OCI-LY1 (cell line): ENCODE results near the gene VENTX.

Source experiments
- H2AFZ ChIP-seq: fragments of 200-600 bp; sonication (generic), shearing (Covaris generic); 2 replicates; pipeline ENCODE4 v1.6.0; 2014; ENCODE audit warnings: antibody characterized with exemption, mild to moderate bottlenecking, low read length
- H3F3A ChIP-seq: fragments of 200-600 bp; sonication (generic), shearing (Covaris generic); 2 replicates; pipeline ENCODE4 v1.6.0; 2014; ENCODE audit warnings: mild to moderate bottlenecking, antibody characterized with exemption, low read length, moderate library complexity; ENCODE audit not compliant: insufficient read depth
- H3K27ac ChIP-seq: fragments of 200-600 bp; sonication (generic); 2 replicates; pipeline ENCODE4 v1.5.1; 2014; ENCODE audit warnings: low read length, mixed run types, mild to moderate bottlenecking, low read depth; ENCODE audit not compliant: poor library complexity, severe bottlenecking
- H3K27me3 ChIP-seq: fragments of 200-600 bp; sonication (generic); 2 replicates; pipeline ENCODE4 v1.6.0; 2014; ENCODE audit warnings: antibody characterized with exemption, mild to moderate bottlenecking, low read length, moderate library complexity; ENCODE audit not compliant: insufficient read depth
- H3K36me3 ChIP-seq: fragments of 200-600 bp; sonication (generic); 2 replicates; pipeline ENCODE4 v1.6.1; 2014; ENCODE audit warnings: mild to moderate bottlenecking, antibody characterized with exemption, low read length, moderate library complexity, mixed read lengths; ENCODE audit not compliant: insufficient read depth
- H3K4me1 ChIP-seq: fragments of 200-600 bp; sonication (generic); 2 replicates; pipeline ENCODE4 v1.5.1; 2014; ENCODE audit warnings: mild to moderate bottlenecking, low read length, moderate library complexity; ENCODE audit not compliant: insufficient read depth, severe bottlenecking
- H3K4me2 ChIP-seq: fragments of 200-600 bp; sonication (generic), shearing (Covaris generic); 2 replicates; pipeline ENCODE4 v1.6.1; 2014; ENCODE audit warnings: low read length
- H3K4me3 ChIP-seq: fragments of 200-600 bp; sonication (generic); 2 replicates; pipeline ENCODE4 v1.5.1; 2014; ENCODE audit warnings: low read length, low read depth, mild to moderate bottlenecking, mixed read lengths; ENCODE audit not compliant: poor library complexity, severe bottlenecking
- H3K79me2 ChIP-seq: fragments of 200-600 bp; shearing (Covaris generic); 2 replicates; pipeline ENCODE4 v1.6.1; 2016; ENCODE audit warnings: mixed run types, low read length, mixed read lengths; ENCODE audit not compliant: insufficient read depth
- H3K9ac ChIP-seq: fragments of 200-600 bp; sonication (generic), shearing (Covaris generic); 2 replicates; pipeline ENCODE4 v1.6.1; 2014; ENCODE audit warnings: mild to moderate bottlenecking, low read length, mixed read lengths
- H3K9me2 ChIP-seq: fragments of 200-600 bp; sonication (generic), shearing (Covaris generic); 2 replicates; pipeline ENCODE4 v1.6.1; 2014; ENCODE audit warnings: low read depth, mild to moderate bottlenecking, low read length, mixed read lengths
- H3K9me3 ChIP-seq: fragments of 200-600 bp; shearing (Covaris generic); 2 replicates; pipeline ENCODE4 v1.6.1; 2014; ENCODE audit warnings: low read length, mixed read lengths
- H4K20me1 ChIP-seq: fragments of 200-600 bp; sonication (generic), shearing (Covaris generic); 2 replicates; pipeline ENCODE4 v1.6.0; 2016; ENCODE audit warnings: mild to moderate bottlenecking, low read length; ENCODE audit not compliant: insufficient read depth
- EZH2 ChIP-seq: fragments of 200-600 bp; sonication (generic), shearing (Covaris generic); IDR thresholded peaks from 2 replicates; pipeline ENCODE4 v1.8.0; 2017; ENCODE audit warnings: borderline replicate concordance, mixed run types, mild to moderate bottlenecking, antibody characterized with exemption, low read length, moderate library complexity, mixed read lengths
- TF ChIP-seq, protein P1 (sequence below): fragments of 200-600 bp; sonication (generic), shearing (Covaris generic); IDR thresholded peaks from 2 replicates; pipeline ENCODE4 v1.5.1; 2017; ENCODE audit warnings: mild to moderate bottlenecking, antibody characterized with exemption, low read length, moderate library complexity, mixed read lengths

Gene VENTX

DNA sequence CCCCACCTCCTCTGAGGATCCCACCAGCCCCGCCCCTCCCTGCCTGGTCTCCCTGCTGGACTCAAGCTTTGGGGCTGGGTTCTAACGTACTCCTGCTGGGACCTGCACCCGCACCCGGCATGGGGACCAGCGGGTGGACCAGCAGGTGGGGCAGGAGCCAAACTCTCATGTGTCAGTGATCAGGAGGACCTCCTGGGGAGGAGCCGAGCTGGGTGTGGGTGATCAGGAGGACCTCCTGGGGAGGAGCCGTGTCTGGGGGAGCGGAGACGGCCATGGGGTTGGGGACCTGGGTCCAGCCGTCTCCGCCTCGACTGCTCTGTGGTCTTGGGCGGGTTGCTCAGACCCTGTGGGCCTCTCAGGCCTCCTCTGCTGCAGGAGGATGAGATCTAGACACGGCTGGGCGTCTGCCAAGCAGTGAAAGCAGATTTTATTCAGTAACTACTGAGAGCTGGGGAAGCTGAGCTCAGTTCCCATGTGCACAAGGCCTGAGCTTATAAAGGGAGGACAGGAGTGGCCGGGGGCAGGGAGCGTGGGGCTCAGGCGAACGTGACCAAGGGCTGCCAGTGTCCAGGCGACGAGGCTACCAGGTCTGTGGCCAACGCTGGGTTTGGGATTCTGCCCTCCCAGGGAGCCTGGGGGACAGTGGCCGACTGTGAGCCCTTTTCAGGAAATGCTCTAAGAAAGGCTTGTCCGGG is 41.3 kb upstream of the VENTX start:
- Histone ChIP-seq H4K20me1 (no peaks in the 10 kb centered on the region), H3K79me2 (no peaks in the 10 kb centered on the region), H3K4me3 (no peak overlapping the region), H3K36me3 (no peaks in the 10 kb centered on the region), H3F3A (no peaks in the 10 kb centered on the region), H3K9ac (no peak overlapping the region), H3K4me2 (no peak overlapping the region), H3K9me3 (no peaks in the 10 kb centered on the region), H2AFZ (no peak overlapping the region), H3K27ac (no peak overlapping the region), H3K27me3 (no peaks in the 10 kb centered on the region), H3K9me2 (no peaks in the 10 kb centered on the region), H3K4me1 (no peaks in the 10 kb centered on the region)
- TF ChIP-seq, protein P1, sequence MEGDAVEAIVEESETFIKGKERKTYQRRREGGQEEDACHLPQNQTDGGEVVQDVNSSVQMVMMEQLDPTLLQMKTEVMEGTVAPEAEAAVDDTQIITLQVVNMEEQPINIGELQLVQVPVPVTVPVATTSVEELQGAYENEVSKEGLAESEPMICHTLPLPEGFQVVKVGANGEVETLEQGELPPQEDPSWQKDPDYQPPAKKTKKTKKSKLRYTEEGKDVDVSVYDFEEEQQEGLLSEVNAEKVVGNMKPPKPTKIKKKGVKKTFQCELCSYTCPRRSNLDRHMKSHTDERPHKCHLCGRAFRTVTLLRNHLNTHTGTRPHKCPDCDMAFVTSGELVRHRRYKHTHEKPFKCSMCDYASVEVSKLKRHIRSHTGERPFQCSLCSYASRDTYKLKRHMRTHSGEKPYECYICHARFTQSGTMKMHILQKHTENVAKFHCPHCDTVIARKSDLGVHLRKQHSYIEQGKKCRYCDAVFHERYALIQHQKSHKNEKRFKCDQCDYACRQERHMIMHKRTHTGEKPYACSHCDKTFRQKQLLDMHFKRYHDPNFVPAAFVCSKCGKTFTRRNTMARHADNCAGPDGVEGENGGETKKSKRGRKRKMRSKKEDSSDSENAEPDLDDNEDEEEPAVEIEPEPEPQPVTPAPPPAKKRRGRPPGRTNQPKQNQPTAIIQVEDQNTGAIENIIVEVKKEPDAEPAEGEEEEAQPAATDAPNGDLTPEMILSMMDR, result no peak
- TF ChIP-seq EZH2, result no peak

DNA sequence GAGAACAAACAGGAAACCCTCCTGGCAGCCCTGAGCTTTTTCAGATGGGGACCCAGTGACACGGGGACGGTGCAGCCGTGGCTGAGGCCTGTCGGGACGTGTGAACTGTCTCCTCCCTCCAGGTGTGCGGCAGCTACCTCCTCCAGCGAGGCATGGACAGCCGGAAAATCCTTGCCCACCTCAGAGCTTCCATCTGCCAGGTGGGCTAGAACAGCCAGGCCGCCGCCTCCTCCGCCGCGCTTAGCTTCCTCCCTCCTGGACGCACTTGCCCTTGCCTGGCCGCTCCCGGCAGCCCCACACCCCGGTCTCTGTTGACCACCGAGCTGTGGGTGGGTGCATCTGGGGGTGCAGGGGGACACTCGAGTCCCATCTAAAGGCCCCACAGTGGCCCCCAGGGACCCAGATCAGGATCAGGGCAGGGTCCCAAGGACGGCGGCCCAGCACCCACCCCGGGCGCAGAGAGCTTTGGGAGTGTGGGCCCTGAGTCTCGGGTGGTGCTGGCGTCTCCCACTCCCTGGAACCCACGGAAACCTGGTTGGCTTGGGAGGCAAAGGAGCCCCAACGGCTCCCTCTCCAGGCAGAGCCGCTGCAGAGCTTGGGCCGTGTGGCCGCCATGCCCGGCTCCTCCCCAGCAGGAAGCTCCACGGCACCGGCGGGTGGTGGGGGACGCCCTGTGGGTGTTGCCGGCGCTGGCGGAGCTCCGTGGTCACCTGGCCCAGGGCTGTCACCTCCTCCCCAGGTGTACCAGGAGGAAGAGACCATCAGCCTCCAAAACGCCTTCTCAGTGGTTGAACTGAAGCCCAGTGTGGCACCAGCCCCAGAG is 40.5 kb upstream of the VENTX start:
- no peak overlapping the region for H3K4me3 ChIP-seq
- no peaks in the 10 kb centered on the region for H3K79me2 ChIP-seq
- no peaks in the 10 kb centered on the region for H3F3A ChIP-seq
- no peaks in the 10 kb centered on the region for H3K9me3 ChIP-seq
- no peaks in the 10 kb centered on the region for H3K27me3 ChIP-seq
- H3K27ac ChIP-seq, result no peak overlapping the region
- H2AFZ ChIP-seq, result no peak overlapping the region
- no peak for TF ChIP-seq EZH2
- TF ChIP-seq, protein P1, result no peak
- no peak overlapping the region for H3K9ac ChIP-seq
- no peak overlapping the region for H3K4me2 ChIP-seq
- no peaks in the 10 kb centered on the region for H3K9me2 ChIP-seq
- no peaks in the 10 kb centered on the region for H3K36me3 ChIP-seq
- H4K20me1 ChIP-seq, result no peaks in the 10 kb centered on the region
- no peaks in the 10 kb centered on the region for H3K4me1 ChIP-seq

DNA sequence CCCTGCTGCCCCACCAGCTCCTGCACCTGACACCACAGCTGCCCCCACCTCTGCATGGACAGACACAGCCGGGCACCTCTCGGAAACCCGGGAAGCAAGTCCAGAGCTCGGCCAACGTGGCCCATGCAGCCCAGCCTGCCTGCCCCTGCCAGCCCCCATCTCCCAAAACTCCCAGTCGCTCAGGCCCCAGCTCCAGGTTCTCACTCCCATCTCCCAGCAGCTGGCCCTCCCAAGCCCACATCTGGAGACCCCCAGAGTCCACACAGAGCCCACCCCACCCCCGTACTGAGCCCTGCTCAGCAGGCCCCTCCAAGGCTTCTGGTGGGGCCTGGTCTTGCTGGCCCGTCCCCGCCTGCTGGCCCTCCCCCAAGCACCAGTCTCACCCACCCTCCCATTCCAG is 39.9 kb upstream of the VENTX start:
- H3K9me2 ChIP-seq, result no peaks in the 10 kb centered on the region
- H3K27ac ChIP-seq, result no peak overlapping the region
- no peaks in the 10 kb centered on the region for H3F3A ChIP-seq
- H3K27me3 ChIP-seq, result no peaks in the 10 kb centered on the region
- no peaks in the 10 kb centered on the region for H3K79me2 ChIP-seq
- no peaks in the 10 kb centered on the region for H4K20me1 ChIP-seq
- no peak overlapping the region for H3K9ac ChIP-seq
- H2AFZ ChIP-seq, result no peak overlapping the region
- TF ChIP-seq EZH2, result no peak
- TF ChIP-seq, protein P1, result no peak
- H3K9me3 ChIP-seq, result no peaks in the 10 kb centered on the region
- H3K36me3 ChIP-seq, result no peaks in the 10 kb centered on the region
- H3K4me1 ChIP-seq, result no peaks in the 10 kb centered on the region
- H3K4me2 ChIP-seq, result no peak overlapping the region
- H3K4me3 ChIP-seq, result no peak overlapping the region
